Measurements from ENCODE around the gene PATL1.

Gene PATL1

GRCh38 chr11:59617876-59618275 is 51.0 kb downstream of the PATL1 start:
- no peak for TF ChIP-seq CTCF (IDR thresholded peaks at IDR 0.05)
- intact Hi-C loops (cut with DNase I; ENCODE audit: low total_unique reads) = loop anchor here (5.0 kb wide), 2 partner anchors 49 to 66 kb away; partner anchors contain the start of gene PATL1
- H3K9me3 ChIP-seq = no peaks in the 10 kb centered on the region
- peaks cover 7 to 19% (median 14%) of the 10 kb centered on the region in 4 donors for H3K4me1 ChIP-seq
- no peaks in the 10 kb centered on the region for H3K36me3 ChIP-seq
- no peak overlapping the region for H3K27ac ChIP-seq
- DNase-seq = no peak
- H3K4me3 ChIP-seq = no peak overlapping the region
- H3K27me3 ChIP-seq = no peaks in the 10 kb centered on the region

GRCh38 chr11:59616396-59616982 is 52.3 kb downstream of the PATL1 start:
- DNase-seq = no peak
- H3K4me3 ChIP-seq = peak overlapping the region; percentile 54 to 64
- peak overlapping the region; percentile 95 for H3K27ac ChIP-seq
- no peaks in the 10 kb centered on the region for H3K27me3 ChIP-seq
- no peak for TF ChIP-seq CTCF (IDR thresholded peaks at IDR 0.05)
- intact Hi-C loops (cut with DNase I; ENCODE audit: low total_unique reads) = loop anchor here (5.0 kb wide), 2 partner anchors 51 to 64 kb away; partner anchors contain the start of gene PATL1
- H3K9me3 ChIP-seq = no peaks in the 10 kb centered on the region
- peaks cover 7 to 31% (median 27%) of the 10 kb centered on the region in 4 donors for H3K4me1 ChIP-seq
- no peaks in the 10 kb centered on the region for H3K36me3 ChIP-seq

GRCh38 chr11:59615637-59616395 is 53.0 kb downstream of the PATL1 start, which contains the start of gene OSBP:
Gene OSBP (minus strand): TSS chr11:59615774. CDS start chr11:59615664, 110 bp downstream.
- H3K4me3 ChIP-seq = peak within 1 kb of the TSS; percentile 82 to 96
- intact Hi-C loops (cut with DNase I; ENCODE audit: low total_unique reads) = loop anchor here (5.0 kb wide), 2 partner anchors 51 to 64 kb away; partner anchors contain the start of gene PATL1
- H3K27ac ChIP-seq = peak within 1 kb of the TSS; percentile 95 to 96
- DNase-seq = peak; percentile 100
- peaks cover 7 to 38% (median 29%) of the 10 kb centered on the region in 4 donors for H3K4me1 ChIP-seq
- peak in 1 of 2 experiments; percentile 13 for TF ChIP-seq CTCF (IDR thresholded peaks at IDR 0.05)
- H3K36me3 ChIP-seq = no peaks in the 10 kb centered on the region
- H3K27me3 ChIP-seq = no peaks in the 10 kb centered on the region
- H3K9me3 ChIP-seq = no peaks in the 10 kb centered on the region

- Histone ChIP-seq H3K4me3 (peak overlapping the region; percentile 82 to 96), H3K27ac (peak overlapping the region; percentile 93 to 96), H3K9me3 (no peaks in the 10 kb centered on the region), H3K27me3 (no peaks in the 10 kb centered on the region), H3K36me3 (peaks cover 2 to 4% (median 2%) of the 10 kb centered on the region in 3 donors), H3K4me1 (peaks cover 7 to 44% (median 29%) of the 10 kb centered on the region in 4 donors)
- DNase-seq = peak; percentile 30 to 71
- no peak for TF ChIP-seq CTCF (IDR thresholded peaks at IDR 0.05)
- intact Hi-C loops (cut with DNase I; ENCODE audit: low total_unique reads) = loop anchor here (5.0 kb wide), 2 partner anchors 52 to 63 kb away; partner anchors contain the start of gene PATL1
Observed at GRCh38 chr11:59615120-59615636, 53.7 kb downstream of the PATL1 start.

GRCh38 chr11:59614277-59615119 is 54.3 kb downstream of the PATL1 start:
- Histone ChIP-seq H3K36me3 (peaks cover 9 to 11% (median 9%) of the 10 kb centered on the region in 3 donors), H3K4me1 (peaks cover 7 to 47% (median 29%) of the 10 kb centered on the region in 4 donors), H3K27ac (peak overlapping the region; percentile 93 to 96)

More at GRCh38 chr11:59614277-59615119, 54.3 kb downstream of the PATL1 start:
- H3K9me3 ChIP-seq = no peaks in the 10 kb centered on the region
- intact Hi-C loops (cut with DNase I; ENCODE audit: low total_unique reads) = loop anchor here (5.0 kb wide), 2 partner anchors 53 to 62 kb away; partner anchors contain the start of gene PATL1
- peak overlapping the region; percentile 82 to 96 for H3K4me3 ChIP-seq
- no peaks in the 10 kb centered on the region for H3K27me3 ChIP-seq
- DNase-seq = no peak
- no peak for TF ChIP-seq CTCF (IDR thresholded peaks at IDR 0.05)
